HepG2 (cell line): ENCODE results near the gene PRR35.

Experiments used
- BHLHE40 ChIP-seq: IDR thresholded peaks from 2 replicates; pipeline ENCODE4 v1.6.1; 2011; ENCODE audit warnings: low read length, improper control_type of control experiment
- FOSL1 ChIP-seq: sonication (generic); formaldehyde crosslinking; IDR thresholded peaks from 2 replicates; pipeline ENCODE4 v1.9.0; 2021; ENCODE audit warnings: missing genetic modification reagents, borderline replicate concordance
- HDAC6 ChIP-seq: fragments of 200-600 bp; sonication (generic); IDR thresholded peaks from 2 replicates; pipeline ENCODE4 v1.7.0; 2017; ENCODE audit warnings: mild to moderate bottlenecking, antibody characterized with exemption, low read length, low read depth
- HNRNPLL ChIP-seq: fragments of 200-400 bp; formaldehyde crosslinking; IDR thresholded peaks from 2 replicates; pipeline ENCODE4 v1.6.1; 2017; ENCODE audit warnings: mild to moderate bottlenecking, low read depth, low read length; ENCODE audit not compliant: poor library complexity, severe bottlenecking
- MAFG ChIP-seq: sonication (generic); formaldehyde crosslinking; IDR thresholded peaks from 2 replicates; pipeline ENCODE4 v1.5.1; 2020; ENCODE audit warnings: mild to moderate bottlenecking, missing genetic modification reagents
- POLR2AphosphoS2 ChIP-seq: IDR thresholded peaks from 2 replicates; pipeline ENCODE4 v1.6.1; 2011; ENCODE audit warnings: low read depth, low read length, improper control_type of control experiment
- SALL1 ChIP-seq: sonication (generic); formaldehyde crosslinking; IDR thresholded peaks from 2 replicates; pipeline ENCODE4 v1.8.0; 2022; ENCODE audit warnings: mild to moderate bottlenecking, missing genetic modification reagents
- ZNF7 ChIP-seq: IDR thresholded peaks from 2 replicates; pipeline ENCODE4 v1.6.1; 2016; ENCODE audit warnings: missing biosample characterization, missing genetic modification reagents
- TF ChIP-seq, protein P1 (sequence below): sonication (generic); formaldehyde crosslinking; IDR thresholded peaks from 2 replicates; pipeline ENCODE4 v1.4.0; 2020; ENCODE audit warnings: missing genetic modification reagents, borderline replicate concordance
- TF ChIP-seq, protein P2 (sequence below): sonication (generic); formaldehyde crosslinking; IDR thresholded peaks from 2 replicates; pipeline ENCODE4 v1.5.0; 2020; ENCODE audit warnings: mild to moderate bottlenecking, missing genetic modification reagents, moderate library complexity

GRCh38 chr16:610513-611381 is 50.6 kb downstream of the PRR35 start:
- TF ChIP-seq, protein P1, sequence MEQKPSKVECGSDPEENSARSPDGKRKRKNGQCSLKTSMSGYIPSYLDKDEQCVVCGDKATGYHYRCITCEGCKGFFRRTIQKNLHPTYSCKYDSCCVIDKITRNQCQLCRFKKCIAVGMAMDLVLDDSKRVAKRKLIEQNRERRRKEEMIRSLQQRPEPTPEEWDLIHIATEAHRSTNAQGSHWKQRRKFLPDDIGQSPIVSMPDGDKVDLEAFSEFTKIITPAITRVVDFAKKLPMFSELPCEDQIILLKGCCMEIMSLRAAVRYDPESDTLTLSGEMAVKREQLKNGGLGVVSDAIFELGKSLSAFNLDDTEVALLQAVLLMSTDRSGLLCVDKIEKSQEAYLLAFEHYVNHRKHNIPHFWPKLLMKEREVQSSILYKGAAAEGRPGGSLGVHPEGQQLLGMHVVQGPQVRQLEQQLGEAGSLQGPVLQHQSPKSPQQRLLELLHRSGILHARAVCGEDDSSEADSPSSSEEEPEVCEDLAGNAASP (CRISPR knock-in tag) = 0 out of 2 replicates have a peak, but pooled peaks have one; percentile 40
- TF ChIP-seq BHLHE40 (peak; percentile 32; the same call in 1 of the 2 replicates), HNRNPLL (peak; percentile 44), SALL1 (CRISPR knock-in tag) (peak; percentile 51), FOSL1 (no peak), HDAC6 (no peak), ZNF7 (CRISPR knock-in tag) (no peak), MAFG (CRISPR knock-in tag) (no peak), POLR2AphosphoS2 (no peak)
- TF ChIP-seq, protein P2, sequence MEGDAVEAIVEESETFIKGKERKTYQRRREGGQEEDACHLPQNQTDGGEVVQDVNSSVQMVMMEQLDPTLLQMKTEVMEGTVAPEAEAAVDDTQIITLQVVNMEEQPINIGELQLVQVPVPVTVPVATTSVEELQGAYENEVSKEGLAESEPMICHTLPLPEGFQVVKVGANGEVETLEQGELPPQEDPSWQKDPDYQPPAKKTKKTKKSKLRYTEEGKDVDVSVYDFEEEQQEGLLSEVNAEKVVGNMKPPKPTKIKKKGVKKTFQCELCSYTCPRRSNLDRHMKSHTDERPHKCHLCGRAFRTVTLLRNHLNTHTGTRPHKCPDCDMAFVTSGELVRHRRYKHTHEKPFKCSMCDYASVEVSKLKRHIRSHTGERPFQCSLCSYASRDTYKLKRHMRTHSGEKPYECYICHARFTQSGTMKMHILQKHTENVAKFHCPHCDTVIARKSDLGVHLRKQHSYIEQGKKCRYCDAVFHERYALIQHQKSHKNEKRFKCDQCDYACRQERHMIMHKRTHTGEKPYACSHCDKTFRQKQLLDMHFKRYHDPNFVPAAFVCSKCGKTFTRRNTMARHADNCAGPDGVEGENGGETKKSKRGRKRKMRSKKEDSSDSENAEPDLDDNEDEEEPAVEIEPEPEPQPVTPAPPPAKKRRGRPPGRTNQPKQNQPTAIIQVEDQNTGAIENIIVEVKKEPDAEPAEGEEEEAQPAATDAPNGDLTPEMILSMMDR (CRISPR knock-in tag) = peak; percentile 92
